ENCODE data around the gene HYOU1.

DNA sequence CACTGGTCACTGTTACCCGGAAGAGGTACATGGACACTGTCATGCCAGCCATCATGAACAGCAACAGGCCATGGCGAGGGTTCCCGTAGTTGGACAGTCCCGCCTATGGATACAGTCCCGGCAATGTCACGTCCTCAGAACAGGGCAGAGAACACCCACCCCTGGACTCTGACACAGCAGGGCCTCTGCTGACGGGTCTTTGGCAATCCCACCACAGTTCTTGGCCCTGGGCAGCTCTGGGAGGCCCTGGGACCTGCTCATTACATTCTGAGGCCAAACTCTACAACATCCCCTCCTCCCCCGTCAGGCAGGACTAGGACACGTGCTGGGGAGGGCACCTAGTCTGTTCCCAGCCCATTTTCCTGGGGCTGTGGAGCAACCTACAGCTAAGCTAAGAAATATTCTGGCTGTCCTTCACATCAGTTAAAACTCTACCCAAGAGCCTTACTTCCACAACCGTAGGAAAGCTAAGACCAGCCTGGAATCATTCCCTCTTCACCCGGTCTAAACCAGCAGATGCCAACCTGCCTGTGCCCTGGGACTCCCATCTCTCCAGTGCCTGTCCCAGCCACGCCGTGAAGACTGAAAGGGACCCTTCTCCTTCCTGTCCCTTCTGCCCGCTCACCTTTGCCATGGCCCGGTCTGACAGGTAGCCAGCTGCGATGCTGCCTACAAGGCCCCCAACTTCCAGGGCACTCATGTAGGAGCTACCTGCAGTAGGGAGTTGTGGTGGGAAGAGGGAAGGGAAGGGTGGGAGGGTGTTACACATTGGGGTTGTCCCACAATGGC lies 30.8 kb downstream of the HYOU1 start:
- TF ChIP-seq, protein P1, sequence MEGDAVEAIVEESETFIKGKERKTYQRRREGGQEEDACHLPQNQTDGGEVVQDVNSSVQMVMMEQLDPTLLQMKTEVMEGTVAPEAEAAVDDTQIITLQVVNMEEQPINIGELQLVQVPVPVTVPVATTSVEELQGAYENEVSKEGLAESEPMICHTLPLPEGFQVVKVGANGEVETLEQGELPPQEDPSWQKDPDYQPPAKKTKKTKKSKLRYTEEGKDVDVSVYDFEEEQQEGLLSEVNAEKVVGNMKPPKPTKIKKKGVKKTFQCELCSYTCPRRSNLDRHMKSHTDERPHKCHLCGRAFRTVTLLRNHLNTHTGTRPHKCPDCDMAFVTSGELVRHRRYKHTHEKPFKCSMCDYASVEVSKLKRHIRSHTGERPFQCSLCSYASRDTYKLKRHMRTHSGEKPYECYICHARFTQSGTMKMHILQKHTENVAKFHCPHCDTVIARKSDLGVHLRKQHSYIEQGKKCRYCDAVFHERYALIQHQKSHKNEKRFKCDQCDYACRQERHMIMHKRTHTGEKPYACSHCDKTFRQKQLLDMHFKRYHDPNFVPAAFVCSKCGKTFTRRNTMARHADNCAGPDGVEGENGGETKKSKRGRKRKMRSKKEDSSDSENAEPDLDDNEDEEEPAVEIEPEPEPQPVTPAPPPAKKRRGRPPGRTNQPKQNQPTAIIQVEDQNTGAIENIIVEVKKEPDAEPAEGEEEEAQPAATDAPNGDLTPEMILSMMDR (IDR thresholded peaks at IDR 0.05): no peak
- no peak for TF ChIP-seq POLR2AphosphoS5 (IDR thresholded peaks at IDR 0.05)
